ENCODE measurements around the gene SLC39A11.
"Not testable (repeated sequence)": the region's sequence is repeated elsewhere in the genome, so short reads cannot be mapped to it uniquely, and the experiment has no call there.

The SLC39A11 gene

GRCh38 chr17:72786209-72786608 lies 306.3 kb downstream of the SLC39A11 start:
- no peak for DNase-seq (ENCODE audit: low read depth)

DNA sequence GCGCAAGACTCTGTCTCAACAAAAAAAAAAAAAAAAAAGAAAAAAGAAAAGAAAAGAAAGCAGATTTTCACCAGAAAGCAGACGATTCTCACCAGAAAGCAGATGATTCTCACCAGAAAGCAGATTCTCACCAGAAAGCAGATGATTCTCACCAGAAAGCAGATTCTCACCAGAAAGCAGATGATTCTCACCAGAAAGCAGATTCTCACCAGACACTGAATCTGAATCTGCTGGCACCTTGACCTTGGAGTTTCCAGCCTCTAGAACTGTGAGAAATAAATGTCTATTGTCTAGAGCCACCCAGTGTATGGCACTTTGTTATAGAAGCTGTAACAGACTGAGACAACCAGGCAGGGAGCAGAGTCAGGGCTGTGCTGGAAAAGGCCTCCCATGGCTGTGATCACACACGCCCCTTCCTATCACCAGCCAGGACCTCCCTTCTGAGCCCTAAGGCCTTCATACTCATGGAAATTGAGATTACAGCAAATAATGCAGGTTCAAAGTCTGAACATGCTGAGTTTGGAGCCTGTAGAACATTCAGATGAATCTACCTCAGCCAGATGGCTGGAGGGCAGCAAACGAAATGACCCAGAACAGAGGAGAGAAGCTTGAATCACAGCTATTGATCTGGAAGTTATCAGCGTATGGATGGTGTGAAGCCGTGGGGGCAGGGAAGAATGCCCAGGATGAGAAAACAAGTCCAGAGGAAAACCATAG lies 309.3 kb downstream of the SLC39A11 start:
- no peak for DNase-seq (ENCODE audit: low read depth)

DNA sequence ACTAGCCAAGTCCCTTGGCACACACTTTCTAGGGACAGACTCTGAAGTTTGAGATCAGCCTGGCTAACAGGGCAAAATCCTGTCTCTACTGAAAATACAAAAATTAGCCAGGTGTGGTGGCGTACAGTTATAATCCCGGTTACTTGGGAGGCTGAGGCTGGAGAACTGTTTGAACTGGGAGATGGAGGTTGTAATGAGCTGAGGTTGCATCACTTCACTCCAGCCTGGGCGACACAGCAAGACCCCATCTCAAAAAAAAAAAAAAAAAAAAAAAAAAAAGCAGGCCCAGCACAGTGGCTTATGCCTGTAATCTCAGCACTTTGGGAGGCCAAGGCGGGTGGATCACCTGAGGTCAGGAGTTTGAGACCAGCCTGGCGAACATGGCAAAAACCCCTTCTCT lies 310.1 kb downstream of the SLC39A11 start:
- DNase-seq (ENCODE audit: low read depth) = not testable (repeated sequence)

GRCh38 chr17:72778169-72779151 lies 314.0 kb downstream of the SLC39A11 start:
- no peak for DNase-seq (ENCODE audit: low read depth)

GRCh38 chr17:72775919-72776318 lies 316.6 kb downstream of the SLC39A11 start:
- DNase-seq (ENCODE audit: low read depth) = no peak

DNA sequence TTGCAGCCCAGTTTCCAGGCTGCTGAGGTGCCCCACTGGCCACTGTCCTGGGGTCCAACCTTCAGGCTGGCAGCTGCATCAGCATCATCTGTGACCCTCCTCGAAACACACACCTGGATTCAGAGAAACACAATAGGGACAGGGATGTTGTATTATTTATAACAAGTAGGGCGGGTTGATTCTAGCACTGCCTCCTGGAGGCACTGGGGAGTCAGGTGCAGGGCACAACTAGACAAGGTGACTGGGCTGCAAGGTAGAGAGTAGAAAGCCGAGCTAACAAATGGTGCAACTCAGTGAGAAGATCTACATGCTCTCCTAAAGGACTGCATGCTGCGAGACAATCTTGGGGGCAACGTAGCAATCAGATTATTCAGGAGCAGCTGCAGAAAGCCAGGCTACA lies 317.3 kb downstream of the SLC39A11 start:
- DNase-seq (ENCODE audit: low read depth) = no peak

GRCh38 chr17:72774236-72774635 lies 318.3 kb downstream of the SLC39A11 start:
- no peak for DNase-seq (ENCODE audit: low read depth)

DNA sequence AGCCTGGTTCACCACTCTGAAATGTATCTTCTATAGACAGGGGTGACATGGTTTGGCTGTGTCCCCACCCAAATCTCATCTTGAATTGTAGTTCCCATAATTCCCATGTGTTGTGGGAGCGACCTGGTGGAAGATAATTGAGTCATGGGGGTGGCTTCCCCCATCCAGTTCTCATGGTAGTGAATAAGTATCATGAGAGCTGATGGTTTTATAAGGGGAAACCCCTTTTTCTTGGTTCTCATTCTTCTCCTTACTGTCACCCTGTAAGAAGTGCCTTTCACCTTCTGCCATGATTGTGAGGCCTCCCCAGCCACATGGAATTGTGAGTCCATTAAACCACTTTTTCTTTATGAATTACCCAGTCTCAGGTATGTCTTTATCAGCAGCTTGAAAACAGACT lies 319.3 kb downstream of the SLC39A11 start:
- DNase-seq (ENCODE audit: low read depth) = not testable (repeated sequence)

DNA sequence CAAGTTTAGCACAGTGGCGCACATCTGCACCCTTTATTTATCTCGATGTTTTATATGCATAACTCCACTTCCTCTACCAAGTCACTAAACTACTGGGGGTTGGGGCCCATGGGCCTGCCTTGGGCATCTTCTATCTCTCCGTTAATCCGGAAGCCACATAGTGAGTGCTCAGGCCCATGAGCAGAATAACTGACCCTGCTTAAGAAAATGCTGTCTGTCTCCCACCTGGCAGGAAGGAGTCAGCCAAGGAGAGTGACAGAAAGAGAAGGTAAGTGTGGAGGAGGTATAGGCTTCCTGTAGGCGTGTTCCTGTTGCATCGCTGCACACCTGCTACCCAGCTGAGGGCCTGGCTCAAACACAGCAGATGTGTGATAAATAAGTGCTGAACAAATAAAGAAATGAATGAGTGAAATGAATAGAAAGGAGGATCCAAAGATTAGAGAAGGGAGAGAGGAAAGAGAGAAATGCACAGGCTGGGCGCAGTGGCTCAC lies 320.1 kb downstream of the SLC39A11 start:
- no peak for DNase-seq (ENCODE audit: low read depth)

DNA sequence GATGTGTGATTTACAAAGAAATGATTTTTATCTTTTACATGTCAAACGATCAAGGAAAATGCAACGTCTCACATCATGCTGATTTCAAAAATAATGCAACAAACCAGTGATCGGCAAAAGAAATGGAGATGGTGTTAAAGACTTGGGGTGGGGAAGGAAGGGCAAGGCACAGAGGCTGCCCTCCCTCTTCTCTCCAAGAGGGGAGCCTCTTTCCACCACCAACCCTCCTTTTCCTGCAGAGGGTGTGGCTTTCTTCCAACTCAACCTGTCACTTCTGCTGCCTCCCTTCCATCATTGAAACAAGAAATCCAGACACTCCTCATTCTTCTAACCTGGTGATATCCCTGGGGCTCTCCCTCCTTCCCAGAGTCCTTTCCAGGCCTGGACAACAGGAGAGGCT lies 320.8 kb downstream of the SLC39A11 start:
- no peak for DNase-seq (ENCODE audit: low read depth)

- DNase-seq (ENCODE audit: low read depth) = no peak
Observed at GRCh38 chr17:72766761-72767356, 325.6 kb downstream of the SLC39A11 start.

- DNase-seq (ENCODE audit: low read depth) = no peak
Observed at GRCh38 chr17:72765368-72766153, 326.9 kb downstream of the SLC39A11 start.

DNA sequence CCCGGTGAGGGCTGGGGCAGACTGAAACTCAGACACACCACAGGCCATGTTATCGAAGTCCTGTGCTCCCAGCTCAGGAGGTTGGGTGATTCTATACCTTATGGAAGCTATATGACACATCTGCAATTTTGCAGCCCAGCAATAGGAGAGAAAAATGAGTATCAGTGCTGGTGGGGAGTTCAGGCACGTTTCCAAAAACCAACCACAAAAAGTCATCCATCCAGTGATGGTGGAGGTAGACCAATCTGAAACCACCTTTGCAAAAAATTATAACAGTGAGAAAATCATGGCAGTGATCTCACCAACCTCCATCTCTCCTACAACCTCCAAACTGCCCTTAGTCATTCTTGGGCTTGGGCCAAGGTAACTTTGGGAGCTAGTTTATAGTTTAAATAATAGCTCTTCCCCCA lies 327.9 kb downstream of the SLC39A11 start:
- no peak for DNase-seq (ENCODE audit: low read depth)

DNA sequence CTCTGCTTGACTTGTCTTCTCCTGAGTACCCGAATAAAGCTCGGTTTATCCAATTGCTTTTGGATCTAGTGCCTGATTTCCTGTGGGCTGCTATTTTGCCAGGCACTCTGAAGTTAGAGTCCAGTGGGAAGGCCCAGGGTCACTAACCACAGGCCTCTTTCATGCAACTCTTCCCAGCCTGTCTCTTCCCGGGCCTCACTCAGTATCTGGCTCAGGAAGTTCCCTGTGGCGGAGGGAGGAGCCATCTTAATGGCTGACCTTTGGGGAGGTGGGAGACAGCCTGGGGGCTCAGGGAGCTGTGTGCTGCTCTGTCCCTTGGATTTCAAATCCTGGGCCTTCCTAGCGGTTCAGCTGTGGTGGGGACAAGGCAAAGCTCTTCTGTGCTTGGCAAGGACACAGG lies 328.5 kb downstream of the SLC39A11 start:
- DNase-seq (ENCODE audit: low read depth) = no peak

DNA sequence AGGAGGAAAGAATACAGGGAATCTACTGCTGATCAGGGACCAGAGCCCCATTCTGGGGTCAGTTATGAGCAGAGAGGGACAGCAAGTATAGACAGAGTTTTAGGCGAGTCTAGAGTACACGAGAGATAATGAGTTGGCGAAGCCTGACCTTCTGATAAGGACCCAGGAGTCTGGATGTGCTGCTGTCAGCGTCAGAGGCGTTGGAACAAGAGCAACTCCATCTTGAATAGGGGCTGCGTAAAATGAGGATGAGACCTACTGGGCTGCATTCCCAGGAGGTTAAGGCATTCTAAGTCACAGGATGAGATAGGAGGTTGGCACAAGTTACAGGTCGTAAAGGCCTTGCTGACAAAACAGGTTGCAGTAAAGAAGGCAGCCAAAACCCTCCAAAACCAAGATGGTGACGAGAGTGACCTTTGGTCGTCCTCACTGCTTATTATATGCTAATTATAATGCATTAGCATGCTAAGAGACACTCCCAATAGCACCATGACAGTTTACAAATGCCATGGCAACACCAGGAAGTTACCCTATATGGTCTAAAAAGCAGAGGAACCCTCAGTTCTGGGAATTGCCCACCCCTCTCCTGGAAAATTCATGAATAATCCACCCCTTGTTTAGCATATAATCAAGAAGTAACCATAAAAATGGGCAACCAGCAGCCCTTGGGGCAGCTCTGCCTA lies 330.5 kb downstream of the SLC39A11 start:
- DNase-seq (ENCODE audit: low read depth) = not testable (repeated sequence)

DNA sequence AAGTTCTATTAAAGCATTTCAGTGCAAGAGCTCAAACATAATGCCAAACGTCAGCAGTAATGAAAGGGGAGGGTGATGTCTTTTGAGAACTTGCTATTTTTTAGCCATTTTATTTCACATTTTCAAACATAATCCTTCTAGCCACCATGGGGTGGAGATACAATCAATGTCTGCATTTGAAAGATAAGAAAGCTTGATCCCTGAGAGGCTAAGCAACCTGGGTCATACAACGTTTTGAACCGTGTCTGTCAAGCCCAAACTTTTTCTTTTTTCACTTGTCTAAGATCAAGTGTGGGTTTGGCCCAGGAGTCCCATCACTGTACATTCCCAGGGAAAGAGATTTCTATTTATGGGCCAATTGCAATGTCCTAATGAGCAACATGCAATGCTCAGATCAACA lies 331.1 kb downstream of the SLC39A11 start:
- DNase-seq (ENCODE audit: low read depth) = no peak

DNA sequence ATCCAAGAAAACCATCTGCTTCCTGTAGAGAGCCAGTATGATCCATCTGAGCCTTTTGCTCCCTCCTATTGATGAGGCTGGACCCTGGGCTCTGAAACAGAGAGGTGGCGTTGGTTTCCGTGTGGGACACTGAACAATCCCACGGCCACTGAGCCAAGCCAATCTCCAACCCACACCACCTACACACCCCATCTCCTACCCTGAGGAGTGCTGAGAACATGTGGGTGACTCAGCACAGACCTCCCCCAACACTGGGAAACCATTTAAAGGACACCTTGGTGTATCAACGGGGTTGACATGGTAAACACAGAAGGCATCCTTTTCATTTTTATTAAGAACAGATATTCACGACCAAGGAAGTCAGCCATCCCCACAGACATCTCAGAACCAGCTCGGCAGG lies 332.1 kb downstream of the SLC39A11 start:
- no peak for DNase-seq (ENCODE audit: low read depth)

DNA sequence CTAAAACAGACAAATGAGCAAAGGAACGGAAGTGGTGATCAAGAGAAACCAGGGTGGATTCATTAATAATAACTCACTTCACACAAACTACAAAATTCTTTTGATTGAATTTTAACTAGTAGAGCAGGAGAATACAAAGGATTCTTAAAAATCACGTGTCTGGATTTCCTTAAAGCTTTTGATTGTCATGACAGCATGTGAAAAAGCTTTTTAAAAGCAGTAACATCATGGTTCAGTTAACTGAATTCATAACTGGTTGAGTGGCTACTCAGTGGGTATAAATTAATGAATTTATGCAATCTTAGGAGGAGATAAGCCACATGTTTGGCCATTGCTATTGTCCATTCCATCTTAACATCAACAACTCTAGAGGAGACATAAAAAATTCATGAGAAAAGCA lies 333.2 kb downstream of the SLC39A11 start:
- no peak for DNase-seq (ENCODE audit: low read depth)

DNA sequence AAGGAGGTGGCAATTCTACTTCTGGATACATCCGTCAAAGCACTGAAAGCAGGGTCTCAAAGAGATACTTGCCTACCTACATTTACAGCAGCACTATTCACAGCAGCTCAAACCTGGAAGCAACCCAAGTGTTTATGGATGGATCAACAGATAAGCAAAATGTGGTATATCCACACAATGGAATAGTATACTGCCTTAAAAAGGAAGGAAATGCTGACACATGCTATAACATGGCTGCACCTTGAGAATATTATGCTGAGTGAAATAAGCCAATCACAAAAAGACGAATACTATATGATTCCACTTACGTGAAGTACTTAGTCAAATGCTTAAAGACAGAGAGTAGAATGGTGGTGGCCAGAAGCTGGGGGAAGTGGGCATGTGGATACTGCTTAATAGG lies 336.2 kb downstream of the SLC39A11 start:
- no peak for DNase-seq (ENCODE audit: low read depth)

- no peak for DNase-seq (ENCODE audit: low read depth)
Observed at GRCh38 chr17:72754513-72754912, 338.0 kb downstream of the SLC39A11 start.

GRCh38 chr17:72751746-72752145 lies 340.7 kb downstream of the SLC39A11 start:
- DNase-seq (ENCODE audit: low read depth) = no peak

Measured in activated T-cell treated with anti-CD3 and anti-CD28 coated beads for 24 hours (primary cell).